Naive B cell (primary cell): ENCODE results near the gene FARS2. TPM values are rescaled to one million over a fixed set of nuclear protein-coding genes. Genes with fewer than 3 reads are reported as not detected.

ENCODE experiments used
- ATAC-seq, 2 donors: fragments of 150-1000 bp; cut with Tn5 transposase; 2 replicates each; pipeline ENCODE4 v1.10.0; 2021; ENCODE audit warnings: low read depth in 2 of 2, mild to moderate bottlenecking in 2 of 2, moderate library complexity in 2 of 2
- DNase-seq: peaks from one replicate; pipeline ENCODE4 v3.0.0; 2022
- H3K27ac Mint-ChIP-seq, 6 donors: one replicate each; pipeline ENCODE4 v1.8.0; 2020 to 2022; ENCODE audit warnings: mild to moderate bottlenecking in 6 of 6, mixed read lengths in 6 of 6, moderate library complexity in 5 of 6, inconsistent platforms in 2 of 6
- H3K27me3 Mint-ChIP-seq, 3 donors: one replicate each; pipeline ENCODE4 v1.8.0; 2021 to 2022; ENCODE audit warnings: mixed read lengths in 3 of 3, mild to moderate bottlenecking in 1 of 3
- H3K36me3 Mint-ChIP-seq, 2 donors: one replicate each; pipeline ENCODE4 v1.8.0; 2020 to 2022; ENCODE audit warnings: mixed read lengths in 2 of 2, inconsistent platforms in 1 of 2, mild to moderate bottlenecking in 1 of 2
- H3K4me1 Mint-ChIP-seq, 3 donors: one replicate each; pipeline ENCODE4 v1.8.0; 2020 to 2022; ENCODE audit warnings: mixed read lengths in 3 of 3, inconsistent platforms in 1 of 3, mild to moderate bottlenecking in 1 of 3, moderate library complexity in 1 of 3
- H3K4me3 Mint-ChIP-seq, 8 donors: one replicate each; pipeline ENCODE4 v1.8.0; 2020 to 2022; ENCODE audit warnings: mild to moderate bottlenecking in 8 of 8, mixed read lengths in 8 of 8, moderate library complexity in 8 of 8, inconsistent platforms in 2 of 8
- H3K9me3 Mint-ChIP-seq, 7 donors: one replicate each; pipeline ENCODE4 v1.8.0; 2020 to 2022; ENCODE audit warnings: mixed read lengths in 7 of 7, mild to moderate bottlenecking in 5 of 7, inconsistent platforms in 2 of 7, moderate library complexity in 1 of 7
- polyA plus RNA-seq, 6 donors: library from polyadenylated mRNA; unstranded; fragments of 300-500 nt; fragmentation: Illumina TruSeq; gene quantifications; one replicate each; pipeline ENCODE4 v1.2.3, GENCODE V29; 2021; ENCODE audit warnings: low read depth in 6 of 6

FARS2 gene
- polyA plus RNA-seq, 6 donors from 2014 or later: 25.7 to 35.9 (median 27.6) TPM

DNA sequence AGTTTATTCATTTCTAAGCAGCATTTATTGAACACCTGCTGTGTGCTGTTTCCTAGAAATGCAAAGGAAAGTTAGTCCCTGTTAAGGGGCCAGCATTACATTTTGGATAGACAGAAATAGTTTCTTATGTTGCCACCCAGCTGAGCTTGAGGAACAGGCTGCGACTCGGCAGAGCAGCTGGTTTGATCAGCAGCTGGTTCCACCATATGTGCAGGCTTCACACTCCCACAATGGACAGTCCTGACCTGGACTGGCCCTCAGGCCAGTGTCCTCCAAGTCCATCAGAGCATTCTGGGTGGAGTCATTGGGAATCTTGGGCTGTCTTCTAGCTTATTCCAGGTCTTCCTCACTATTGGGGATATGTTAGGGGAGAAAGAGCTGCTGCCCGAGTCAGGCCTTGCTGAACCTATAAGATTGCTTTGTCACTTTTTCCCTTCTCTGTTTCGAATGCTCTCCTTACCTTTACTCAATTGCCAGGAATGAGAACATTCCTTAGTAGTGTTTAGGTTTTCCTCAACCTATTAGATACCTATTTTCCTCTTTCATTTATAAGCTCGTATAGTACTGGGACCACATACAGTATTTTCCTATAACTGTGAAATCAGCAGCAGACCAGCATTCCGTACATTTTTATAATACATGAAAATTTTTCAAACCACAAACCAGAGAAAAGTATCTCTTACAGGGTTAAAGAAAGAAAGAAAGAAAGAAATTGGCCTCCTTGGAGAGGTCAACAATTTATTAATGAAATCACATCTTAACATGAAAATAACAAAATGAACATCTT is 203.0 kb downstream of the FARS2 start:
- Mint-ChIP-seq H3K9me3 (peaks cover 0 to 3% (median 0%) of the 10 kb centered on the region in 7 donors), H3K4me1 (peaks cover 17 to 27% (median 25%) of the 10 kb centered on the region in 3 donors), H3K27ac (no peak overlapping the region), H3K36me3 (peaks cover 0 to 4% of the 10 kb centered on the region in 2 donors), H3K27me3 (no peaks in the 10 kb centered on the region), H3K4me3 (no peak overlapping the region)
- ATAC-seq (no peak), DNase-seq (no peak)

DNA sequence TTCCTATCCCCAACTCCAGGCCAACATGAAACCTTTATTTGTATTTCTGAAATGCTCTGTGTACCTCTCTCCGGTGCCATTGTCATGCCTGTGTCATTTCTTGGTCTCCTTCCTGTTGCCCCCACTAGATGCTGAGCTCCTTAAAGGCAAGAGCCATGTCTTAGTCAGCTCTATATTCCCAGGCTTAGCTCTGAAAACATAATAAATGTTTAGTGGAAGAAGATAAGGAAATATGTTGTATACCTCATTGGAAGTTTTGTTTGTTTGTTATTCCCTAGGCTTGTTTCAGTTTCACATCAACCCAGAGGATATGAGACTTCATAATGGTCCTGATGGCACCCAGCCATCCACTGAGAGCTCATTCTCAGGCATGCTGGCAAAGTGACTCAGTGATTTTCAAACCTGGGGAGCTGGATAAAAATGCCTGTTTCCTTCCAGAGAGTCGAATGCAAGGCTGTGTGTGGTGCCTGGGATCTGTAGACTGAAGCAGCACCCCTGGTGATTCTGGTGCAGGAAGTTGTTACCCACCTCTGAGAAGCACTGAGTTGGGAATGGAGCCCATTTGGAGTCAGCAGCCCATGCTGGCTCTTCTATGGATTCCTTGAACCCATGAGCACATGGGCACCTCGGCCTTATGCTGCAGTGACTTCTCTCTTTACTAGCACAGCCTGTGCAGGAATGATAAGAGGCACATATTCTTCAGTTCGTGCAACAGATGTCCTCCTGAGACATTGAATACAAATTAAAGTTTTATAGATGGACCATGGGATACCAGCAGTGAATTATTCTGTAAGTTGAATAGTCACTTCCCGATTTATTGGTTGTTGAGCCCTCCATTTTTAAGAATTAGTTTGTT is 205.2 kb downstream of the FARS2 start:
- H3K4me3 Mint-ChIP-seq: no peak overlapping the region
- ATAC-seq (no peak), DNase-seq (no peak)
- H3K27ac Mint-ChIP-seq: peak overlapping the region in 2 of 6 donors; percentile 72 to 91
- peaks cover 4 to 8% (median 6%) of the 10 kb centered on the region in 3 donors for H3K4me1 Mint-ChIP-seq
- H3K9me3 Mint-ChIP-seq: peaks cover 0 to 3% (median 0%) of the 10 kb centered on the region in 7 donors
- peaks cover 0 to 6% of the 10 kb centered on the region in 2 donors for H3K36me3 Mint-ChIP-seq
- H3K27me3 Mint-ChIP-seq: no peaks in the 10 kb centered on the region

DNA sequence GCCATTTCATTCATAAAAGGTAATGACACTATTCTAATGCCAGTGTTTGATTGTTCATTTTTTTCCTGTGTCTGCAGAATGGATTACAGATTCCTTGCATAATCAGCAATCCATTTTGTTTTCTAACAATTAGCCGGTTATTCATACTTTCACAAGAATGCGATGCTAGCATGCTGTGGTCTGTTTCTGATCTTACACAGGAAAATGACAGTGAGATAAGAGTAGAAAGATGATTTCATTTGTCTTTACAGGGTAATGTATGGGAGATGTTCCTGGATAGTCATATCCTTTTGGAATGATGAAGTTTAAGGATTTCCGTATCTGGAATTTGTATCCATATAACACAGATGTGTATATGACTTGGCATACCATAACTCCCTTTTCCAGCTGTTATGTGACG is 207.3 kb downstream of the FARS2 start:
- DNase-seq (no peak), ATAC-seq (no peak)
- H3K4me1 Mint-ChIP-seq: peaks cover 3 to 6% (median 4%) of the 10 kb centered on the region in 3 donors
- H3K4me3 Mint-ChIP-seq: no peak overlapping the region
- H3K27ac Mint-ChIP-seq: no peak overlapping the region
- H3K36me3 Mint-ChIP-seq: peaks cover 0 to 6% of the 10 kb centered on the region in 2 donors
- no peaks in the 10 kb centered on the region for H3K9me3 Mint-ChIP-seq
- no peaks in the 10 kb centered on the region for H3K27me3 Mint-ChIP-seq

DNA sequence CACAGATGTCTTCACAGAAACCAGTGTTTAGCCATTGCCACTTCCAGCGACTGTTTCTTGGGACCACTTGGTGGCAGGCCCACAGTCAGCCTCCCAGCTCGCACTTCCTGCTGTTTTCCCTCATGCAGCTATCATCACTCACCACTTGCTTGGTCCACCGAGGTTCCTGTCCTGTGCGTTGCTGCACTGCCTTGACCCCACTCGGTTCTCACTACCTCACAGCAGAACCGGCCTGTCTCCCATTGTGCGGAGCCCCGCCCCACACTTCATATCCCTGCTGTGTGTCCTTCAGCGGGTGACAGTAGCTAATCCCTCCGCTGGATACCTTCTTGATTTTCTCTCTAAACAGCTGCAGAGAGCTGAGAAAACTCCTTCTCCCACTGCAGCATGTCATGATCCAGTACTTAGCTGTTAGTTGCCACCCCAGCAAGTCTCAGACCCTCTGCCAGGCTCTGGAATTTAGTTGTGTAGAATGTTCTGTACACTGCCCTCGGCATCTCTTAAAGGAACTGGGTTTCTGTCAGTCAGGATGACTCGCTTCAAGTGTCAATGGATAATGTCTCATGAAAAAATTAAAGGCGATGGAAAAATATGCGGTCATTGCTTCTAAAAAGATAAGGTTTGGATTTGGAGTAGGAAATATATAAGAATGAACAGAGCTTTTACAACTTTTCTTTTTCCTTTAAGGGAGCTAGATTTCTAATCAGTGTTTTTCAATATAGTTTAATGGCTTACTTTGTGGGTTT is 208.0 kb downstream of the FARS2 start:
- no peak overlapping the region for H3K4me3 Mint-ChIP-seq

GRCh38 chr6:5471044-5471443 is 209.7 kb downstream of the FARS2 start:
- H3K4me3 Mint-ChIP-seq: no peak overlapping the region
- ATAC-seq: peak; percentile 76 to 83
- no peak overlapping the region for H3K27ac Mint-ChIP-seq
- DNase-seq: peak; percentile 42
- peaks cover 0 to 6% of the 10 kb centered on the region in 2 donors for H3K36me3 Mint-ChIP-seq
- H3K4me1 Mint-ChIP-seq: peaks cover 3 to 7% (median 4%) of the 10 kb centered on the region in 3 donors
- H3K9me3 Mint-ChIP-seq: no peaks in the 10 kb centered on the region
- no peaks in the 10 kb centered on the region for H3K27me3 Mint-ChIP-seq

More for the DNA sequence above, 208.0 kb downstream of the FARS2 start:
- H3K36me3 Mint-ChIP-seq: peaks cover 0 to 6% of the 10 kb centered on the region in 2 donors
- ATAC-seq (no peak), DNase-seq (no peak)
- peak overlapping the region in 1 of 6 donors; percentile 70 for H3K27ac Mint-ChIP-seq
- H3K4me1 Mint-ChIP-seq: peaks cover 4 to 6% (median 6%) of the 10 kb centered on the region in 3 donors
- no peaks in the 10 kb centered on the region for H3K9me3 Mint-ChIP-seq
- no peaks in the 10 kb centered on the region for H3K27me3 Mint-ChIP-seq

- H3K4me1 Mint-ChIP-seq: peaks cover 0 to 5% (median 0%) of the 10 kb centered on the region in 3 donors
- no peak overlapping the region for H3K4me3 Mint-ChIP-seq
- H3K36me3 Mint-ChIP-seq: peaks cover 0 to 6% of the 10 kb centered on the region in 2 donors
- no peaks in the 10 kb centered on the region for H3K27me3 Mint-ChIP-seq
- H3K9me3 Mint-ChIP-seq: no peaks in the 10 kb centered on the region
- H3K27ac Mint-ChIP-seq: no peak overlapping the region
- ATAC-seq: no peak
- no peak for DNase-seq
These were observed 210.5 kb downstream of the FARS2 start for GRCh38 chr6:5471637-5472398.

- ATAC-seq: no peak
- no peaks in the 10 kb centered on the region for H3K9me3 Mint-ChIP-seq
- DNase-seq: no peak
- H3K27me3 Mint-ChIP-seq: no peaks in the 10 kb centered on the region
- peaks cover 0 to 6% of the 10 kb centered on the region in 2 donors for H3K36me3 Mint-ChIP-seq
- peaks cover 0 to 5% (median 0%) of the 10 kb centered on the region in 3 donors for H3K4me1 Mint-ChIP-seq
- H3K27ac Mint-ChIP-seq: peak overlapping the region in 1 of 6 donors; percentile 22
- no peak overlapping the region for H3K4me3 Mint-ChIP-seq
These were observed 211.3 kb downstream of the FARS2 start for GRCh38 chr6:5472571-5472970.

DNA sequence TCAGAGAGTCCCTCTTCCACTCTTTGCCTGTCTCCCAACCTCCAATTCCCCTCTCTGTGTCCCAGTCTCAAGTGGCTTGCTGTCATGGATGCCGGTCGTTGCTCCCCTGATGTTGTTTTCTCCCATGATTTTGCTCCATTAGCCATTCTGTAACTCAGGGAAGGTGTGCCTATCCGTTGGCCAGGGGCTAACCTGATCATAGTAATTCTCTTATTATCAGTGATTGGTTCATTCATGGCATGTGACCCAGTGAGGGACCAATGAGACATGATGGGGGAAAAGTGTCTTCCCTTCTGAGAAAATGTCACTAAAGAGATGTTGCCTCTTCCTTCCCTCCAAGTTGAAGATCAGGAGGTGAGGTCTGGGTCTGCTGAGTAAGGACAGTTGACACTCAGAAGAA is 214.5 kb downstream of the FARS2 start:
- Mint-ChIP-seq H3K27ac (peak overlapping the region in 1 of 6 donors; percentile 89), H3K36me3 (no peaks in the 10 kb centered on the region), H3K4me3 (no peak overlapping the region), H3K27me3 (no peaks in the 10 kb centered on the region), H3K9me3 (no peaks in the 10 kb centered on the region), H3K4me1 (peaks cover 0 to 5% (median 0%) of the 10 kb centered on the region in 3 donors)
- ATAC-seq (no peak), DNase-seq (no peak)

GRCh38 chr6:5478380-5478779 is 217.1 kb downstream of the FARS2 start:
- DNase-seq (no peak), ATAC-seq (no peak)
- Mint-ChIP-seq H3K27ac (no peak overlapping the region), H3K36me3 (no peaks in the 10 kb centered on the region), H3K4me1 (peaks cover 0 to 9% (median 6%) of the 10 kb centered on the region in 3 donors), H3K9me3 (no peaks in the 10 kb centered on the region), H3K4me3 (no peak overlapping the region), H3K27me3 (no peaks in the 10 kb centered on the region)

GRCh38 chr6:5481033-5481432 is 219.7 kb downstream of the FARS2 start:
- Mint-ChIP-seq H3K4me1 (peaks cover 0 to 8% (median 6%) of the 10 kb centered on the region in 3 donors), H3K9me3 (no peaks in the 10 kb centered on the region), H3K27ac (no peak overlapping the region), H3K4me3 (peak overlapping the region in 1 of 8 donors; percentile 53), H3K36me3 (no peaks in the 10 kb centered on the region), H3K27me3 (no peaks in the 10 kb centered on the region)
- ATAC-seq (no peak), DNase-seq (no peak)

DNA sequence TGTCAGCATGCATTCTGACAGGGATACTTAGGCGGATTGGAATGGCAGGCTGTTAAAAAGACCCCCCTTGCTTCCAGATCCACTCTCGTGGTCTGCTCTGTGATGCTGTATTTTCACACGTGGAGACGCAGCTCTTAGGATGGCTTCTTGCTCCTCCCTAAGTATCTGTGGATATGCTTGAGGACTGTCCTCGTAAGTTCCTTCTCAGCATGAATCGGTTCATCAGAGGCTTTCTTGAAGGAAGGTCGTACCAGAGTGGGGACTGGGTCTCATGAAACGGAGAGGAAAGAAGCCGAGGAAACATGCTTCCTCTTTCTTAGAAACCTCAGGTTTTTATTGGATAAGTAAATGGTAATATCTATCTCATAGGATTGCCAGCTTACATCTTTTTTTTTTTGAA is 220.4 kb downstream of the FARS2 start:
- H3K36me3 Mint-ChIP-seq: peaks cover 0 to 6% of the 10 kb centered on the region in 2 donors
- DNase-seq (no peak), ATAC-seq (no peak)
- H3K4me1 Mint-ChIP-seq: peaks cover 0 to 8% (median 6%) of the 10 kb centered on the region in 3 donors
- no peak overlapping the region for H3K27ac Mint-ChIP-seq
- peak overlapping the region in 1 of 8 donors; percentile 47 for H3K4me3 Mint-ChIP-seq
- H3K9me3 Mint-ChIP-seq: no peaks in the 10 kb centered on the region
- H3K27me3 Mint-ChIP-seq: no peaks in the 10 kb centered on the region

DNA sequence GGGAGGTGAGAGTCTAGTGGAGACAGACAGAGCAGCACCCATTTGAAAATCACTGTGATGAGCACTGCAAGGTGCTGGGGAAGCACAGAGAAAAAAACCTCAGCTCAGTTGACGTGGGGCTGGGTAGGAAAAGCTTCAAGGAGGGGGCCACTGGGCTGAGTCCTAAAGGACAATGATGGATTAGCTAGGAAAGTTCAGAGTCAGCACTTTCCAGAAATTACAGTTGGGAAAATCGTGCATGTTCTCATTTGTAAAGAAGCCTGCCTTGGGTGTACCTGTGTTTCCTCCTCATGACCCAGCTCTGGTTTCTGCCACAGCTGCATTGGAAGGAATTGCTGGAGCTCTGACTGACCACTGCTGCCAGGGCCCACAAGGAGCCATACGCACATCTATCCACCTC is 221.3 kb downstream of the FARS2 start:
- DNase-seq (no peak), ATAC-seq (no peak)
- no peak overlapping the region for H3K4me3 Mint-ChIP-seq
- peaks cover 0 to 11% of the 10 kb centered on the region in 2 donors for H3K36me3 Mint-ChIP-seq
- H3K9me3 Mint-ChIP-seq: no peaks in the 10 kb centered on the region
- H3K27me3 Mint-ChIP-seq: no peaks in the 10 kb centered on the region
- H3K4me1 Mint-ChIP-seq: peaks cover 0 to 8% (median 6%) of the 10 kb centered on the region in 3 donors
- H3K27ac Mint-ChIP-seq: peak overlapping the region in 1 of 6 donors; percentile 5
